GM06990 (cell line): ENCODE results near the gene PMPCB.

Experiments used
- DNase-seq: peaks from one replicate; pipeline ENCODE4 v3.0.0-alpha.2; 2011; ENCODE audit not compliant: insufficient read length; ENCODE audit errors: extremely low read depth
- H3K27me3 ChIP-seq: replicated peaks from 2 replicates; pipeline ENCODE4 v1.6.0; 2011; ENCODE audit warnings: low read length; ENCODE audit not compliant: control insufficient read depth, insufficient read depth
- H3K36me3 ChIP-seq: 2 replicates; pipeline ENCODE4 v1.5.1; 2011; ENCODE audit warnings: low read length; ENCODE audit not compliant: control insufficient read depth, insufficient read depth
- H3K4me3 ChIP-seq: replicated peaks from 2 replicates; pipeline ENCODE4 v1.5.1; 2011; ENCODE audit warnings: low read depth, mild to moderate bottlenecking, control low read depth, low read length
- CTCF ChIP-seq: IDR thresholded peaks from 2 replicates; pipeline ENCODE4 v1.5.1; 2011; ENCODE audit warnings: low read length, control low read depth, mild to moderate bottlenecking, inconsistent platforms; ENCODE audit not compliant: insufficient read depth, poor library complexity, severe bottlenecking

The PMPCB gene

DNA sequence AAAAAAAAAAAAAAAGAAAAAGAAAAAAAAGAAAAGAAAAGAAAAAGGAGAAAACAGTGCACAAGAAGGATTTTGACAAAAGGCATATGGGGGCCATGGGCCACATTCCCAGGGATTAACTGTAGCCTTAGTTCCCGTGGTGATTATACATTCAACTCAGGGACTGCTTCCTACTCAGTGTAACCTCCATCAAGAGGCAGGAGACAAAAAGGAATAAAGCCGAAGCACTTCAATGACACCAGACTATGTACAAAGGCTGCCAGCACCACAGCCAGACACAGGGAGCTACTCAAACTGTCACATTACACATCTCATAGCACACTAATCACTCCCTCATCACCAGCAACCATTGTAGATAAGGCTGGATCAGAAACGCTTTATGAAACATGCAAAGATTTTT lies 5.1 kb upstream of the PMPCB start:
- H3K4me3 ChIP-seq: no peak overlapping the region
- H3K36me3 ChIP-seq: no peaks in the 10 kb centered on the region
- H3K27me3 ChIP-seq: no peaks in the 10 kb centered on the region
- DNase-seq: no peak
- TF ChIP-seq CTCF: no peak

DNA sequence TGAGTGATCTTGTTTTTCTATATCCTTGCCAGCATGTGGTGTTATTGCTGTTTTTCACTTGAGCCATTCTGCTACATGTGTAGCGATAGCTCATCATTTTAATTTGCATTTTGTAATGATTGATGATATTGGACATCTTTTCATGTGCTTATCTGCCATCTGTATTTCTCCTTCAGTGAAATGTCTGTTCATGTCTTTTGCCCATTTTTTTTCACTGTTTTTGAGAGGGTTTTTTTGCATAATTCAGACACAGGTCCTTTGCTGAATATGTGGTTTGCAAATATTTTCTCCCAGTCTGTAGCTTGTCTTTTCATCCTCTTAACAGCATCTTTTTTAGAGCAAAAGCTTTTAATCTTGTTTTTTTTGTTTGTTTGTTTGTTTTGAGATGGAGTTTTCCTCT lies 3.7 kb upstream of the PMPCB start:
- DNase-seq: no peak

DNA sequence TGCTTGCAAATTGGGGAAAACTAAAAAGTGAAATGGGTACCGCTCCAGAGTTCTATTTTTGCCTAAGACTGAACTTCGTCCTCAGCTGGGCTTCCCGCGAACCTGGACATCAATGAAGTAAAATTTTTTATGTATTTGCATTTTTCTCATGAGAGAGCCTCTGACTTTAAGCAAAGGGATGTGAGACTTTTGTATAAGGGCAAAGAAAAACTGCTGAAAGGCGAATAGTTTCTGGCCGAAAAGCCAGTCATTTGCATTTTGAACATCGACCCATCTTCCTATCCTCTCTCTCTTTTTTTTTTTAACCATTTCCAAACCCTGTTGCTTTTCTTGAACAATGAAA lies 573 bp downstream of the PMPCB start:
- Histone ChIP-seq H3K27me3 (no peaks in the 10 kb centered on the region), H3K4me3 (peak overlapping the region; percentile 89), H3K36me3 (peaks cover 4% of the 10 kb centered on the region)
- no peak for DNase-seq
- TF ChIP-seq CTCF: no peak

More for the DNA sequence above, 3.7 kb upstream of the PMPCB start:
- H3K4me3 ChIP-seq: no peak overlapping the region
- no peak for TF ChIP-seq CTCF
- no peaks in the 10 kb centered on the region for H3K27me3 ChIP-seq
- H3K36me3 ChIP-seq: no peaks in the 10 kb centered on the region

- Histone ChIP-seq H3K4me3 (no peak overlapping the region), H3K27me3 (no peaks in the 10 kb centered on the region), H3K36me3 (peaks cover 7% of the 10 kb centered on the region)
- no peak for DNase-seq
- TF ChIP-seq CTCF: no peak
Observed at GRCh38 chr7:103299660-103300059, 2.4 kb downstream of the PMPCB start.

- no peak for DNase-seq
- H3K27me3 ChIP-seq: no peaks in the 10 kb centered on the region
- no peak overlapping the region for H3K4me3 ChIP-seq
- H3K36me3 ChIP-seq: peaks cover 11% of the 10 kb centered on the region
- no peak for TF ChIP-seq CTCF
Observed at GRCh38 chr7:103301441-103301840, 4.2 kb downstream of the PMPCB start.

DNA sequence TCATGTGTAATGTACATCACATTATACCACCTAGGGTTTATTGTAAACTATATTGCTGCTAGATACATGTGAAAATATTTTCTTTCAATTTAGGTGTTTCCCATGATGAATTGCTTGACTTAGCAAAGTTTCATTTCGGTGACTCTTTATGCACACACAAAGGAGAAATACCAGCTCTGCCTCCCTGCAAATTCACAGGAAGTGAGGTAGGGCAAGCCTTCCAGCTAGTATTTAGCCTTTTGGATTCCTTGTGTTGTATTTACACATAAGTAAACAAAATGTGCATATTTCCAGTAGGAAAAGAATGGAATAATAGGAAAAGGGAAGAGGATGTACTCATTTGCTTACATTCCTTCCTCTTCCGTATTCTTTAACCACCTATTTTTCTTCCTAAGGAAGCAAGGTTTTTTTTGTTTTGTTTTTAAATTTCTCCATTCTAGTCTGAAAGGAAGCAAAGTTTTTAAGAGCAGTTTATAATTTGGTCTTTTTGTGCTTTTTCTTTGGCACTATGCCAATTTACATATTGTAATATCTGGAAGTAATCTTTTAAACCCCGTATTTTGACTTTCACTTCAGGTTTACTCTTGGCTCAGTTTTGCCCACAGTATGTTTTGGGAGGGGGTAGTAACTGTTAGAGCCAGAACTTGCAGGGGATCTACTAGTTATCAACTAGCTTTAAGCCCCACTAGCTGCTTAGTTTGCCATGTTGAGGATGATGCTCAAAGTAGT lies 10.4 kb downstream of the PMPCB start:
- DNase-seq: no peak
- Histone ChIP-seq H3K27me3 (no peaks in the 10 kb centered on the region), H3K36me3 (peaks cover 8% of the 10 kb centered on the region), H3K4me3 (no peak overlapping the region)
- TF ChIP-seq CTCF: no peak
